Measurements from ENCODE around the gene GLIS1.

DNA sequence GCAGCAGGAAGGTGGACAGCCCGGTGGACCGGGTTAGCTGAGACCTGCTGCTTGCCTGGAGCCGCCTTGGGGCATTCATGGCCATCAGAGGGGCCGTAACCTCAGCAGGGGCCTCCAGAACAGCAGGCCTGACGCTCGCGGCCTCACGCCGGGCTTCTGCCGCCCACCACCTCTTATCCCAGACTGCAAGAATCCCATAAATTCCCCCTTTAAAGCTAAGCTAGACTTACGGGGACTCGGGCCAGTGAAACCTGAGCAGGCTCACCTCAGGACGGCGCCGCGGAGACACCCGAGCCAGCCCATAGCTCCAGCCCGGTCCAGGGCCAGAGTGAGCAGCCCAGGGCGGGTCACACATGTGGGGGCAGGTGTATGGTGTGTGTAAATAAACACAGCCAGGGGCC, 132.3 kb downstream of the GLIS1 start:
- TF ChIP-seq EZH2 (IDR thresholded peaks at IDR 0.05) (no peak), JUND (IDR thresholded peaks at IDR 0.05) (no peak), POLR2A (IDR thresholded peaks at IDR 0.05; ENCODE audit: borderline replicate concordance, extremely low read depth, insufficient read depth, insufficient read length) (no peak), POLR2AphosphoS5 (IDR thresholded peaks at IDR 0.05; ENCODE audit: low read depth, low read length) (no peak), FOSL1 (IDR thresholded peaks at IDR 0.05; ENCODE audit: low read depth) (no peak)
- TF ChIP-seq, protein P1, sequence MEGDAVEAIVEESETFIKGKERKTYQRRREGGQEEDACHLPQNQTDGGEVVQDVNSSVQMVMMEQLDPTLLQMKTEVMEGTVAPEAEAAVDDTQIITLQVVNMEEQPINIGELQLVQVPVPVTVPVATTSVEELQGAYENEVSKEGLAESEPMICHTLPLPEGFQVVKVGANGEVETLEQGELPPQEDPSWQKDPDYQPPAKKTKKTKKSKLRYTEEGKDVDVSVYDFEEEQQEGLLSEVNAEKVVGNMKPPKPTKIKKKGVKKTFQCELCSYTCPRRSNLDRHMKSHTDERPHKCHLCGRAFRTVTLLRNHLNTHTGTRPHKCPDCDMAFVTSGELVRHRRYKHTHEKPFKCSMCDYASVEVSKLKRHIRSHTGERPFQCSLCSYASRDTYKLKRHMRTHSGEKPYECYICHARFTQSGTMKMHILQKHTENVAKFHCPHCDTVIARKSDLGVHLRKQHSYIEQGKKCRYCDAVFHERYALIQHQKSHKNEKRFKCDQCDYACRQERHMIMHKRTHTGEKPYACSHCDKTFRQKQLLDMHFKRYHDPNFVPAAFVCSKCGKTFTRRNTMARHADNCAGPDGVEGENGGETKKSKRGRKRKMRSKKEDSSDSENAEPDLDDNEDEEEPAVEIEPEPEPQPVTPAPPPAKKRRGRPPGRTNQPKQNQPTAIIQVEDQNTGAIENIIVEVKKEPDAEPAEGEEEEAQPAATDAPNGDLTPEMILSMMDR (IDR thresholded peaks at IDR 0.05 in 2 of 3, conservative IDR thresholded peaks at IDR 0.05 in 1 of 3; ENCODE audit: borderline replicate concordance in 1 of 3, insufficient read depth in 1 of 3, low read depth in 2 of 3, low read length in 2 of 3): no peak
